GM11168 (cell line): Measurements from ENCODE around the gene SRGN.
"Not testable (repeated sequence)": the region's sequence is repeated elsewhere in the genome, so short reads cannot be mapped to it uniquely, and the experiment has no call there.

Experiments
- in situ Hi-C: fragments of 300-500 bp; cut with MboI; formaldehyde crosslinking; loops from one replicate; pipeline ENCODE4 v1.12.0; 2022; ENCODE audit warnings: low sequenced_read_pairs; ENCODE audit not compliant: unreplicated experiment

SRGN gene

GRCh38 chr10:69087590-69088470 lies at the start of gene SRGN:
Gene SRGN, plus strand, starts transcription at chr10:69088103. Its CDS starts 55 bp downstream, at chr10:69088158.
- in situ Hi-C loops: no loop called here

GRCh38 chr10:69040904-69041303 lies 47.0 kb upstream of the SRGN start:
- in situ Hi-C loops: not testable (repeated sequence)

GRCh38 chr10:69042417-69042816 lies 45.5 kb upstream of the SRGN start:
- in situ Hi-C loops: no loop called here

DNA sequence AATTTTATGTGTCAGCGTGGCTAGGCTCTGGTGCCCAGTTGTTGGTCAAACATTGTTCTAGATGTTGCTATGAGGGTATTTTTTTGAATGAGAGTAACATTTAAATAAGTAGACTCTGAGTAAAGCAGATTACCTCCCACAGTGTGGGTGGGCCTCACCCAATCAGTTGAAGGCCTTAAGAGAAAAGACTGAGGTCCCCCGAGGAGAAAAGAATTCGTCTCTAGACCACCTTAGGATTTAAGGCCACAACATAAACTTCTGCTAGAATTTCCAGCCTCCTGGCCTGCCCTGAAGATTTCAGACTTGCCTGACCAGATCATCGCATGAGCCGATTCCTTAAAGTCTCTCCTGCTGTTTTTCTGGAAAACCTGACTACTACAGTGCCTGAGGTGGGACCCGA lies 45.1 kb upstream of the SRGN start:
- in situ Hi-C loops: no loop called here

DNA sequence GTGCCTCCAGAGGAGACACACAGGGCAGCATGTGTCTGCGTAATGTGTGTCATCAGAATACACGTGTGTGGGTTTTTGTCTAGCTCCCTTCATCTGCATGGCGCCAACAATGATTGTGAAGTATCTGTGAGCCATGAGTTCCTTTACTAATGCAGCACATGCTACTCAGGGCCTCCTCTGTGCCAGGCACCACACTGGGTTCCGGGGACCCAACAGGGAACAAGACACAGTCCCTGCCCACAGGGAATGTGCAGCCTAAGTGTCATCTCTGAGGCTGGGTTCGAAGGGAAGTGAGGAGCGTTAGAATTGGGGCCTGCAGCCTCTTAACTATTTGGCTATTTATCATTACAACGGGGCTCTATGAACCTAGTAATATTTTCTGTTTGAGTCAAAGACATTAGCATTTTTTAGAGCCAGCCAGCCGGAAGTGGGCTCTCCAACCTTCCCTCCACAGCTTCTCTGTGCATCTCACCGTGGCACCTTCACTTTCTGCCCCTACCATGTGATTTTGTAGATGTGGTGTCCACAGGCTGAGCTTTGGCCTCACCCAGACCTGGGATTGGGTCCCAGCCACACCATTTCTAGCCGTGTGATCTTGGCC lies 43.9 kb upstream of the SRGN start:
- in situ Hi-C loops: no loop called here

DNA sequence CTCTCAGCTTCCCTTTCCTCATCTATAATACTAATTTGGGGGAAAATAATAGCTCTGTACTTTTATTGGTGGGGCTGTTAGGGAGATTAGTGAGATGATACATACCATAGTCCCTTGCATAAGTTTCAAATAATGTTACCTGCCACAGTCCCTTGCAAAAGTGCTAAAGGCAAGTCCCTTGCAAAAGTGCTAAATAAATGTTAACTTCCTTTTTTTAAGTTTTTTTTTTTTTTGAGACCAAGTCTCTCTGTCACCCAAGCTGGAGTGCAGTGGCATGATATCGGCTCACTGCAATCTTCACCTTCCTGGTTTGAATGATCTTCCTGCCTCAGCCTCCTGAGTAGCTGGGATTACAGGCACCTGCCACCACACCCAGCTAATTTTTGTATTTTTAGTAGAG lies 43.4 kb upstream of the SRGN start:
- in situ Hi-C loops: no loop called here

GRCh38 chr10:69045441-69046300 lies 42.2 kb upstream of the SRGN start:
- in situ Hi-C loops: no loop called here

DNA sequence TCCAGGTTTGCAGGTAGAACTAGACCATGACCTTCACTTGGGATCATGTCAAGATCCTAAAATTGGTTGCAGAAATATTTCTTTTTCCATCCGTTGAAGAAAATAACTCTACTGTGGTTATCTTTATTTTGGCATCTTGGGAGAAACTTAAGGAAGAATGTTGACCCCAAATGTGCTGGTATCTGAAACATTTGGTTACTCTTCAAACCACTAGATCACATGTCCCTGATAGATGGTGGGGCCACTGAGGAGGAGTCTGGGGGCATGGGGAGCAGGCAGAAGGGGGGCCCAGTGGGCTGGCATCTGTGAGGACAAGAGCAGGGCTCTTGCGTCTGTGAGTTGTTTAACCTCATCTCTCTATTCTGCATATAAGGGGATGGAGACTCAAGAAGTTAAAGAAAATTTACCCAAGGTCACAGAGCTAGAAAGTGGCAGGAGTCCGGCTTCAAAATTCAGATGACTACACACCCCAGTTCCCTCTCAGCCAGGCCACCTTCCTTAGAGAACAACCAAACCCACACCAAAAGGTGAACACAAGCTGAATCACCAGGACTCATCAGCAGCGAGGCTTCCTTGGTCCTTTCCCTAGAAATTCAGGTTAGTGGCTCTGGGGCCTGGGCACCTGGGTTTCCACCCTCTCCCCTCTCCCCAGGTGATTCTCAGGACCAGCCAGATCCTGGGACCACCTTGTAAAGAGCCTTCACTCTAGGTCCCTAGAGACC lies 40.6 kb upstream of the SRGN start:
- in situ Hi-C loops: no loop called here

- in situ Hi-C loops: no loop called here
Observed at GRCh38 chr10:69048103-69048502, 39.8 kb upstream of the SRGN start.

DNA sequence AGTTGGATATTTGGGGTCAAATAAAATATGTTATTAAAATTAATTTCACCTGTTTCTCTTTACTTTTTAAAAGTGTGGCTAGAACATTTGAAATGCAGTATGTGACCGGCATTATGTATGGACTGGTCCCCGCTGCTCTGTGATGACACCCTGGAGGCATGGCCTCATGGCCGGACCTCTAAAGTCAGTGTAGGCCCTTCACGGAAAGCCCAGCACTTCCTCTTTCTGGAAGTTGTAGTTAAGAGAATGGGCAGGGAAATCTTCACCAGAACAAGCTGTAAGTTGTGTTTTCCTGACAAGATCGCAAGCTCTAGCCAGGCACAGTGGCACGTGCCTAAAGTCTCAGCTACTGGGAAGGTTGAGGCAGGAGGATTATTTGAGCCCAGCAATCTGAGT lies 38.3 kb upstream of the SRGN start:
- in situ Hi-C loops: no loop called here

DNA sequence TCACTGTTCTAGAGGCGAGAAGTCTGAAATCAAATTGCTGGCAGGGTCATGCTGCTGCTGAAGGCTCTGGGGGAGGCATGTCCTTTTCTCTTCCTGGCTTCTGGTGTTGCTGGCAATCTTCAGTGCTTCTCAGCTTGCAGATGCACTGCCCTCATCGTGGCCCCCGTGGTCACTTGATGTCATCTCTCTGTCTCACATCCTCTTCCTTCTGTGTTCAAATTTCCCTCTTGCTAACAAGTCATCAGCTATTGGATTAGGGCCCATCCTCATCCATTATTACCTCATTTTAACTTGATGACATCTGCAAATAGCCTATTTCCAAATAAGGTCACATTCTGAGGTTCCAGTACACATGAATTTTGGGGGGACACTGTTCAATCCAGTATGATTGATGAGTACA lies 36.6 kb upstream of the SRGN start:
- in situ Hi-C loops: no loop called here

GRCh38 chr10:69051710-69052487 lies 36.0 kb upstream of the SRGN start:
- in situ Hi-C loops: no loop called here

GRCh38 chr10:69052736-69053135 lies 35.2 kb upstream of the SRGN start:
- in situ Hi-C loops: no loop called here

- in situ Hi-C loops: no loop called here
Observed at GRCh38 chr10:69055241-69055640, 32.7 kb upstream of the SRGN start.

- in situ Hi-C loops: no loop called here
Observed at GRCh38 chr10:69056129-69056528, 31.8 kb upstream of the SRGN start.

GRCh38 chr10:69056536-69057260 lies 31.2 kb upstream of the SRGN start:
- in situ Hi-C loops: no loop called here

- in situ Hi-C loops: no loop called here
Observed at GRCh38 chr10:69057261-69057950, 30.5 kb upstream of the SRGN start.

- in situ Hi-C loops: no loop called here
Observed at GRCh38 chr10:69057951-69058297, 30.0 kb upstream of the SRGN start.
